ENCODE data around the gene FGD1. TPM values are rescaled to one million over a fixed set of nuclear protein-coding genes. Genes with fewer than 3 reads are reported as not detected.

The FGD1 gene
- total RNA-seq, 3 donors from 2014 or later, result 2.0 to 8.1 (median 3.5) TPM

DNA sequence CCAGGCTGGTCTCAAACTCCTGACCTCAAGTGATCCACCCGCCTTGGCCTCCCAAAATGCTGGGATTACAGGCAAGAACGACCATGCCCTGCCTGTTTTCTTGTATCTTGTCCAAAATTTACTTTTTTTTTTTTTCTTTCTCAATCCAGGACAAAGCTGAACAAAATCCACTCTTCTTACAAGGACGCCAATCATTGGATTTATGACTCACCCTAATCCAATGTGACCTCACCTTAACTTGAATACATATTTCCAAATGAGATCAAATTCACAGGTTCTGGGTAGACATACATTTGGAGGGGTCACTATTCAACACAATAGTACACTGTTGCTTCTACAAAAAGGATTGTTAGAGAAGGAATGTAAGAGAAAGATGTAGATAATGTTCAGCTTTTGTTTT is 73.9 kb downstream of the FGD1 start:
- no peak overlapping the region for H3K4me3 ChIP-seq
- DNase-seq (no peak), ATAC-seq (no peak)
- TF ChIP-seq, protein P1, sequence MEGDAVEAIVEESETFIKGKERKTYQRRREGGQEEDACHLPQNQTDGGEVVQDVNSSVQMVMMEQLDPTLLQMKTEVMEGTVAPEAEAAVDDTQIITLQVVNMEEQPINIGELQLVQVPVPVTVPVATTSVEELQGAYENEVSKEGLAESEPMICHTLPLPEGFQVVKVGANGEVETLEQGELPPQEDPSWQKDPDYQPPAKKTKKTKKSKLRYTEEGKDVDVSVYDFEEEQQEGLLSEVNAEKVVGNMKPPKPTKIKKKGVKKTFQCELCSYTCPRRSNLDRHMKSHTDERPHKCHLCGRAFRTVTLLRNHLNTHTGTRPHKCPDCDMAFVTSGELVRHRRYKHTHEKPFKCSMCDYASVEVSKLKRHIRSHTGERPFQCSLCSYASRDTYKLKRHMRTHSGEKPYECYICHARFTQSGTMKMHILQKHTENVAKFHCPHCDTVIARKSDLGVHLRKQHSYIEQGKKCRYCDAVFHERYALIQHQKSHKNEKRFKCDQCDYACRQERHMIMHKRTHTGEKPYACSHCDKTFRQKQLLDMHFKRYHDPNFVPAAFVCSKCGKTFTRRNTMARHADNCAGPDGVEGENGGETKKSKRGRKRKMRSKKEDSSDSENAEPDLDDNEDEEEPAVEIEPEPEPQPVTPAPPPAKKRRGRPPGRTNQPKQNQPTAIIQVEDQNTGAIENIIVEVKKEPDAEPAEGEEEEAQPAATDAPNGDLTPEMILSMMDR (IDR thresholded peaks at IDR 0.05), result no peak
- H3K9me3 ChIP-seq, result no peaks in the 10 kb centered on the region
- no peaks in the 10 kb centered on the region for H3K36me3 ChIP-seq (ENCODE audit: low read depth)
- intact Hi-C loops (cut with DNase I, micrococcal nuclease), result no loop called here
- no peaks in the 10 kb centered on the region for H3K4me1 ChIP-seq (ENCODE audit: low read depth)

DNA sequence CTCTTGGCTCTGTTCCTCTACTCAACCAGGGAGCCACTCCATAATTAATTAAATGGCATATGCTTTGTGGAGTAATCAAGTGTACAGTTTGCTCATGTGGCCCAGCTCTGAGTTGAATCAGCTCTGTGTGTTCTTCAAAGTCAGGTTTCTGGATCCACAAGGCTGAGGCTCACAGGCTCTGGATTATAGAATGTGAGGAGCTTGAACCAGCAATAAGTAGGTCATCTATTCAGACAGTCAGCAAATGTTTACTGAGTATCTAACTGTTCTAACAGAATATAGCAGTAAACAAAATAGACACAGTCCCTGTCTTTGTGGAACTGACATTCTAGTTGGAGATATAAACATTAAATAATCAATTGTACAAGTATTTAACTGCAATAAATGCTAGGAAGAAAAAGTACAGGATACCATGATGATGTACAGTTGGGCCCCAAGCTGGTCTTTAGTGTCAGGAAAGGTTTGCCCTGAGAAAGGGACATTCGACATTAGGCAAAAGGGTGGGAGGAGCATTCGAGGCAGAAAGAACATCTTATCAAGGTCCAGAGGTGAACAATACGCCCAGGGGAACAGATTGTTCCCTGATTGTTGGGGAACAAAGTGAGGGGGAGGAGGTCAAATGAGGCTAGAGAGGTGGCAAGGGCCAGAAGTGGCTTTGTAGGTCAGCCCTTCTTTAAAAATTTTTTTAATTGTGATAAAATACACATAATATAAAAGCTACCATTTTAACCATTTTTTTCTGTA is 76.3 kb downstream of the FGD1 start:
- Histone ChIP-seq H3K9me3 (no peaks in the 10 kb centered on the region), H3K36me3 (ENCODE audit: low read depth) (no peaks in the 10 kb centered on the region), H3K4me1 (ENCODE audit: low read depth) (no peaks in the 10 kb centered on the region), H3K4me3 (no peak overlapping the region)
- DNase-seq, result no peak
- intact Hi-C loops (cut with DNase I, micrococcal nuclease), result no loop called here
- ATAC-seq, result no peak
- TF ChIP-seq, protein P1 (IDR thresholded peaks at IDR 0.05), result no peak

DNA sequence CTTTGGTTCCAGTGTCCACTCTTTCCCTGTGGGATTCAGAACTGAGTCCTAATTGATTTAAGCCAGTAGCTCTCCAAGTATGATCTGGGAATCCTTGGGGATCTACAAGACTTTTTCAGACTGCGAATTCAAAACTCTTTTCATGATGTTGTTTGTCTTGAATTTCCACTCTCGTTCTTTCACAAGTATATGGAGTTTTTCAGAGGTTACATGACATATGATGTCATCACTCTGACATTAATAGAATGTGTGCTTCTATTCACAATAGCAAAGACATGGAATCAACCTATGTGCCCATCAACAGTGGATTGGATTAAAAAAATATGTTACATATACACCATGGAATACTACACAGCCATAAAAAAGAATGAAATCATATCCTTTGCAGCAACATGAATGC is 79.1 kb downstream of the FGD1 start:
- no peaks in the 10 kb centered on the region for H3K9me3 ChIP-seq
- intact Hi-C loops (cut with DNase I, micrococcal nuclease), result no loop called here
- DNase-seq (no peak), ATAC-seq (no peak)
- TF ChIP-seq, protein P1 (IDR thresholded peaks at IDR 0.05), result no peak
- H3K36me3 ChIP-seq (ENCODE audit: low read depth), result no peaks in the 10 kb centered on the region
- no peak overlapping the region for H3K4me3 ChIP-seq
- H3K4me1 ChIP-seq (ENCODE audit: low read depth), result no peaks in the 10 kb centered on the region

DNA sequence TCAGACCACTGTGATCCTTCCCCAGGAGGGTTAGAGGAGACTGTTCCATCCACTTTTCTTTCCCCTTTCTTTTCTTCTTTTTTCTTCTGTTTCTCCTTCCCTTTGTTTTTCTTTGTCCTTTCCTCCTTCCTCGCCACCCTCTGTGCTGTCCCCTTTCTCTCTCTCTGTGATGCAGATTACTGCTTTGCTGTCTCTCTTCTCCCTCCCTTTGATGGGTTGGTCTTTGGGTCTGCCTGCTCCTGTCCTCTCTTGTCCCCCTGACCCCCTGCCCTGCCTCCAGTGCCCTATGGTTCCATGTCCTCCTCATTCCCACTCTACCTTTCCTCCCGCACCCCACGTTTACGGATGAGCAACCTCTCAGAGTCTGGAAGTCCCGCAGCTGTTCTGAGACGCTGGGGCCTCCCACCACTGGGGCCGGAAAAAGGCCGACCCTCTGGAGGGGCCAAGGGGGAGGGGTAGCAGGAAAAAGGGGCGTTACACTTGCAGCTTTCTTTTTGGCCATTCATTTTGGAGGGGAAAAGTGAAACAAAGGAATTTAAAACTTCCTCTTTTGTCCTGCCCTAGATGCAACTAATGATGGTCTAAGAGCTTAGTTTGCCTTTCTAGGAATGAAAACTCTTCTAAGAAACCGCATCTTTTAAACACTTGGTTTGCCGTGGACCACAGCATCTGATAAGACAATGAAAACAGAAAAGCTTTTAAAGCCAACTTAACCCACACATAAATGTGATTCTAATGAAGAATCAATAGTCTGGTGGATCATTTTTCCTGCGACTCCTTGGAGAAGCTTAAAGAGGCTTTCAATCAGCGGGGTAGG is 80.3 kb downstream of the FGD1 start:
- no peaks in the 10 kb centered on the region for H3K4me1 ChIP-seq (ENCODE audit: low read depth)
- DNase-seq (no peak), ATAC-seq (no peak)
- intact Hi-C loops (cut with DNase I, micrococcal nuclease), result no loop called here
- TF ChIP-seq, protein P1 (IDR thresholded peaks at IDR 0.05), result no peak
- no peaks in the 10 kb centered on the region for H3K9me3 ChIP-seq
- no peak overlapping the region for H3K4me3 ChIP-seq
- H3K36me3 ChIP-seq (ENCODE audit: low read depth), result no peaks in the 10 kb centered on the region

GRCh38 chrX:54413753-54414152 is 82.3 kb downstream of the FGD1 start:
- Histone ChIP-seq H3K9me3 (no peaks in the 10 kb centered on the region), H3K4me3 (no peak overlapping the region), H3K4me1 (ENCODE audit: low read depth) (no peaks in the 10 kb centered on the region), H3K36me3 (ENCODE audit: low read depth) (no peaks in the 10 kb centered on the region)
- DNase-seq (no peak), ATAC-seq (no peak)
- intact Hi-C loops (cut with DNase I, micrococcal nuclease), result no loop called here
- TF ChIP-seq, protein P1 (IDR thresholded peaks at IDR 0.05), result no peak
